GM11168 (cell line): ENCODE results near the gene B2M.
"Not testable (repeated sequence)": the region's sequence is repeated elsewhere in the genome, so short reads cannot be mapped to it uniquely, and the experiment has no call there.

Source experiments
- in situ Hi-C: fragments of 300-500 bp; cut with MboI; formaldehyde crosslinking; loops from one replicate; pipeline ENCODE4 v1.12.0; 2022; ENCODE audit warnings: low sequenced_read_pairs; ENCODE audit not compliant: unreplicated experiment

The B2M gene

GRCh38 chr15:44697014-44697413 lies 14.3 kb upstream of the B2M start:
- in situ Hi-C loops, result no loop called here

- in situ Hi-C loops, result no loop called here
These were observed 12.7 kb upstream of the B2M start for GRCh38 chr15:44698641-44699040.

- in situ Hi-C loops, result not testable (repeated sequence)
These were observed 10.6 kb upstream of the B2M start for GRCh38 chr15:44700676-44701075.

DNA sequence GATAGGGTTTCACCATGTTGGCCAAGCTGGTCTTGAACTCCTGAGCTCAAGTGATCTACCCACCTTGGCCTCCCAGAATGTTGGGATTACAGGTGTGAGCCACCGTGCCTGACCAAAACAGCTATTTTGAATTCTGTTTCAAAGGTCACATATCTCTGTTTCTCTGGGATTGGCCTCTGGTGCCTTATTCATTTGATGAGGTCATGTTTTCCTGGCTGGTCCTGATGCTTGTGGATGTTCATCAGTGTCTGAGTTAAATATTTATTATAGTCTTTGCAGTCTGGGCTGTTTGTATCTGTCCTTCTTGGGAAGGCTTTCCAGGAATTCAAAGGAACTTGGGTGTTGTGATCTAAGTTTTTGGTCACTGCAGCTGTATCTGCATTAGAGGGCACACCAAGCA lies 5.3 kb upstream of the B2M start:
- in situ Hi-C loops, result loop anchor here (5.0 kb wide), 1 partner anchor 39 kb away; no protein-coding TSS in a partner anchor

DNA sequence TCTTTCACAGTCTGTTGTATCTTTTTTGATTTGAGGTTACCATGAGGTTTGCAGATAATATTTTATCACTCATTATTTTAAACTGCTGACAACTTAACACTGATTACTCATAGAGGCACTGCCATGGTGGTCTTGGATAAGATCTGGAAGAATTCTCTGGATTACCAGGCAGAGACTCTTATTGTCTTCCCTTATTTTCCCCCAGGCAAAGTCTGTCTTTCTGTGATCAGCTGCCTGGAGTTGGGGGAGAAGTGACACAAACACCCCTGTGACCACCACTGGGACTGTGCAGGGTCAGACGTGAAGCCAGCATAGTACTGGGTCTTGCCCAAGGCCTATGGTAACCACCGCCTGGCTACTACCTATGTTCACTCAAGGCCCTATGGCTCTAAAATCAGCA lies 4.9 kb upstream of the B2M start:
- in situ Hi-C loops, result loop anchor here (5.0 kb wide), 1 partner anchor 39 kb away; no protein-coding TSS in a partner anchor

DNA sequence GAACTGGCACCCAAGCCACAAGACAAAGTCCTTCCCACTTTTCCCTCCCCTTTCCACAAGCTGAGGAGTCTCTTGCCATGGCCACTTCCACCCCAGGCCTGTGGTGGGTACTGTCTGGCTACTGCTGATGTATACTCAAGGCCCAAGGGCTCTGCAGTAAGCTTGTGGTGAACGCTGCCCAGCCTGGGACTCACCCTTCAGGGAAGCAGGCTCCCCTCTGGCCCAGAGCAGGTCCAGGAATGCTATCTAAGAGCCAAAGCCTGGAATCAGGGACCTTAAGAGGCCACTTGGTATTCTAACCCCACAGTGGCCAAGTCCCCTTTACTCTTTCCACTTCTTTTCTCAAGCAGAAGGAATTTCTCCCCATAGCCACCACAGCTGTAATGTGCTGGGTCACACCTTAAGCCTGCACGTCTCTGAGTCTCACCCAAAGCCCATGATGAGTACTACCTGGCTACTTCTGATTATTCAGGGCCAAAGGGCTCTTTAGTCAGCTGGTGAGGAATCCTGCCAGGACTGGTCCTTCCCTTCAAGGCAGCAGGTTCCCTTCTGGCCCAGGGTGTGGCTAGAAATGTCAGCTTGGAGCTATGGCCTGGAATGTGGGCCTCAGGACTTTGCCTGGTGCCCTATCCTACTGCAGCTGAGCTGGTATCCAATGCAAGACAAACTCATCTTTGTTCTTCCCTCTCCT lies 4.2 kb upstream of the B2M start:
- in situ Hi-C loops, result loop anchor here (5.0 kb wide), 1 partner anchor 40 kb away; no protein-coding TSS in a partner anchor

- in situ Hi-C loops, result no loop called here
These were observed 851 bp upstream of the B2M start for GRCh38 chr15:44710236-44711095.

DNA sequence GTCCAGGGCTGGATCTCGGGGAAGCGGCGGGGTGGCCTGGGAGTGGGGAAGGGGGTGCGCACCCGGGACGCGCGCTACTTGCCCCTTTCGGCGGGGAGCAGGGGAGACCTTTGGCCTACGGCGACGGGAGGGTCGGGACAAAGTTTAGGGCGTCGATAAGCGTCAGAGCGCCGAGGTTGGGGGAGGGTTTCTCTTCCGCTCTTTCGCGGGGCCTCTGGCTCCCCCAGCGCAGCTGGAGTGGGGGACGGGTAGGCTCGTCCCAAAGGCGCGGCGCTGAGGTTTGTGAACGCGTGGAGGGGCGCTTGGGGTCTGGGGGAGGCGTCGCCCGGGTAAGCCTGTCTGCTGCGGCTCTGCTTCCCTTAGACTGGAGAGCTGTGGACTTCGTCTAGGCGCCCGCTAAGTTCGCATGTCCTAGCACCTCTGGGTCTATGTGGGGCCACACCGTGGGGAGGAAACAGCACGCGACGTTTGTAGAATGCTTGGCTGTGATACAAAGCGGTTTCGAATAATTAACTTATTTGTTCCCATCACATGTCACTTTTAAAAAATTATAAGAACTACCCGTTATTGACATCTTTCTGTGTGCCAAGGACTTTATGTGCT lies 527 bp downstream of the B2M start:
- in situ Hi-C loops, result no loop called here

DNA sequence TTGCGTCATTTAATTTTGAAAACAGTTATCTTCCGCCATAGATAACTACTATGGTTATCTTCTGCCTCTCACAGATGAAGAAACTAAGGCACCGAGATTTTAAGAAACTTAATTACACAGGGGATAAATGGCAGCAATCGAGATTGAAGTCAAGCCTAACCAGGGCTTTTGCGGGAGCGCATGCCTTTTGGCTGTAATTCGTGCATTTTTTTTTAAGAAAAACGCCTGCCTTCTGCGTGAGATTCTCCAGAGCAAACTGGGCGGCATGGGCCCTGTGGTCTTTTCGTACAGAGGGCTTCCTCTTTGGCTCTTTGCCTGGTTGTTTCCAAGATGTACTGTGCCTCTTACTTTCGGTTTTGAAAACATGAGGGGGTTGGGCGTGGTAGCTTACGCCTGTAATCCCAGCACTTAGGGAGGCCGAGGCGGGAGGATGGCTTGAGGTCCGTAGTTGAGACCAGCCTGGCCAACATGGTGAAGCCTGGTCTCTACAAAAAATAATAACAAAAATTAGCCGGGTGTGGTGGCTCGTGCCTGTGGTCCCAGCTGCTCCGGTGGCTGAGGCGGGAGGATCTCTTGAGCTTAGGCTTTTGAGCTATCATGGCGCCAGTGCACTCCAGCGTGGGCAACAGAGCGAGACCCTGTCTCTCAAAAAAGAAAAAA lies 1.2 kb downstream of the B2M start:
- in situ Hi-C loops, result no loop called here

DNA sequence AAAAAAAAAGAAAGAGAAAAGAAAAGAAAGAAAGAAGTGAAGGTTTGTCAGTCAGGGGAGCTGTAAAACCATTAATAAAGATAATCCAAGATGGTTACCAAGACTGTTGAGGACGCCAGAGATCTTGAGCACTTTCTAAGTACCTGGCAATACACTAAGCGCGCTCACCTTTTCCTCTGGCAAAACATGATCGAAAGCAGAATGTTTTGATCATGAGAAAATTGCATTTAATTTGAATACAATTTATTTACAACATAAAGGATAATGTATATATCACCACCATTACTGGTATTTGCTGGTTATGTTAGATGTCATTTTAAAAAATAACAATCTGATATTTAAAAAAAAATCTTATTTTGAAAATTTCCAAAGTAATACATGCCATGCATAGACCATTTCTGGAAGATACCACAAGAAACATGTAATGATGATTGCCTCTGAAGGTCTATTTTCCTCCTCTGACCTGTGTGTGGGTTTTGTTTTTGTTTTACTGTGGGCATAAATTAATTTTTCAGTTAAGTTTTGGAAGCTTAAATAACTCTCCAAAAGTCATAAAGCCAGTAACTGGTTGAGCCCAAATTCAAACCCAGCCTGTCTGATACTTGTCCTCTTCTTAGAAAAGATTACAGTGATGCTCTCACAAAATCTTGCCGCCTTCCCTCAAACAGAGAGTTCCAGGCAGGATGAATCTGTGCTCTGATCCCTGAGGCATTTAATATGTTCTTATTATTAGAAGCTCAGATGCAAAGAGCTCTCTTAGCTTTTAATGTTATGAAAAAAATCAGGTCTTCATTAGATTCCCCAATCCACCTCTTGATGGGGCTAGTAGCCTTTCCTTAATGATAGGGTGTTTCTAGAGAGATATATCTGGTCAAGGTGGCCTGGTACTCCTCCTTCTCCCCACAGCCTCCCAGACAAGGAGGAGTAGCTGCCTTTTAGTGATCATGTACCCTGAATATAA lies 2.0 kb downstream of the B2M start:
- in situ Hi-C loops, result no loop called here

- in situ Hi-C loops, result no loop called here
These were observed 4.0 kb downstream of the B2M start for GRCh38 chr15:44715142-44715796.

- in situ Hi-C loops, result no loop called here
These were observed 4.5 kb downstream of the B2M start for GRCh38 chr15:44715797-44716334.

GRCh38 chr15:44716983-44717602 lies 5.8 kb downstream of the B2M start:
- in situ Hi-C loops, result no loop called here

- in situ Hi-C loops, result no loop called here
These were observed 7.0 kb downstream of the B2M start for GRCh38 chr15:44718180-44718926.

GRCh38 chr15:44718927-44719292 lies 7.6 kb downstream of the B2M start:
- in situ Hi-C loops, result no loop called here

- in situ Hi-C loops, result no loop called here
These were observed 8.1 kb downstream of the B2M start for GRCh38 chr15:44719293-44719999.

DNA sequence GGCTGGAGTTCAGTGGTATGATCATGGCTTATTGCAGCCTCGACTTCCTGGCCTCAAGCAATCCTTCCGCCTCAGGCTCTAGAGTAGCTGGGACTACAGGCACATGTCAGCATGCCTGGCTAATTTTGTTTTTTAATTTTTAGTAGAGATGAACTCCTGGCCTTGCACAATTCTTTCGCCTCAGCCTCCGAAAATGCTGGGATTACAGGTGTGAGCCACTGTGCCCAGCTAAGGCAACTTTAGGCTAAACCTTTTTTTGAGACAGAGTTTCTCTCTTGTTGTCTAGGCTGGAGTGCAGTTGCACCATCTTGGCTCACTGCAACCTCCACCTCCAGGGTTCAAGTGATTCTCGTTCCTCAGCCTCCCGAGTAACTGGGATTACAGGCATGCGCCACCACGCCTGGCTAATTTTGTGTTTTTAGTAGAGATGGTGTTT lies 8.7 kb downstream of the B2M start:
- in situ Hi-C loops, result not testable (repeated sequence)
